Measurements from ENCODE around the gene SLC23A2.

DNA sequence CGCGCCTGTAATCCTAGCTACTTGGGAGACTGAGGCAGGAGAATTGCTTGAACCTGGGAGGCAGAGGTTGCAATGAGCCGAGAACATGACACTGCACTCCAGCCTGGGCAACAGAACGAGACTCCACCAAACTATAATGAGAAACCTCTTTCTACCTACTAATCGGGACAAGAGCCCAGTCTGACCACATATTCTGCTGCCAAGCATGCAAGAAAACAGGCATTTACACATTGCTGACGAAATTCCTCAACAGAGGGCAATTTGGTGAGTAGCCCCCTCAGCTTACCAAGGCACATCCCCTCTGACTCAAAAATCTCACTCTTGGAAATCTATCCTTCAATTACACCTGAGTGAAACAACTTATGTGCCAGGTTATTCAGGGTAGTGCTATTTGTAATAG lies 81.2 kb downstream of the SLC23A2 start:
- TF ChIP-seq CEBPB (IDR thresholded peaks at IDR 0.05; ENCODE audit: low read depth) (no peak), CBX3 (IDR thresholded peaks at IDR 0.05; ENCODE audit: low read depth) (no peak), POLR2A (IDR thresholded peaks at IDR 0.05; ENCODE audit: borderline replicate concordance, extremely low read depth, insufficient read depth, insufficient read length) (no peak), EZH2phosphoT487 (IDR thresholded peaks at IDR 0.05; ENCODE audit: borderline replicate concordance) (no peak)
- TF ChIP-seq, protein P1, sequence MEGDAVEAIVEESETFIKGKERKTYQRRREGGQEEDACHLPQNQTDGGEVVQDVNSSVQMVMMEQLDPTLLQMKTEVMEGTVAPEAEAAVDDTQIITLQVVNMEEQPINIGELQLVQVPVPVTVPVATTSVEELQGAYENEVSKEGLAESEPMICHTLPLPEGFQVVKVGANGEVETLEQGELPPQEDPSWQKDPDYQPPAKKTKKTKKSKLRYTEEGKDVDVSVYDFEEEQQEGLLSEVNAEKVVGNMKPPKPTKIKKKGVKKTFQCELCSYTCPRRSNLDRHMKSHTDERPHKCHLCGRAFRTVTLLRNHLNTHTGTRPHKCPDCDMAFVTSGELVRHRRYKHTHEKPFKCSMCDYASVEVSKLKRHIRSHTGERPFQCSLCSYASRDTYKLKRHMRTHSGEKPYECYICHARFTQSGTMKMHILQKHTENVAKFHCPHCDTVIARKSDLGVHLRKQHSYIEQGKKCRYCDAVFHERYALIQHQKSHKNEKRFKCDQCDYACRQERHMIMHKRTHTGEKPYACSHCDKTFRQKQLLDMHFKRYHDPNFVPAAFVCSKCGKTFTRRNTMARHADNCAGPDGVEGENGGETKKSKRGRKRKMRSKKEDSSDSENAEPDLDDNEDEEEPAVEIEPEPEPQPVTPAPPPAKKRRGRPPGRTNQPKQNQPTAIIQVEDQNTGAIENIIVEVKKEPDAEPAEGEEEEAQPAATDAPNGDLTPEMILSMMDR (IDR thresholded peaks at IDR 0.05 in 2 of 3, conservative IDR thresholded peaks at IDR 0.05 in 1 of 3; ENCODE audit: borderline replicate concordance in 1 of 3, insufficient read depth in 1 of 3, low read depth in 2 of 3, low read length in 2 of 3) = no peak
- TF ChIP-seq, protein P2, sequence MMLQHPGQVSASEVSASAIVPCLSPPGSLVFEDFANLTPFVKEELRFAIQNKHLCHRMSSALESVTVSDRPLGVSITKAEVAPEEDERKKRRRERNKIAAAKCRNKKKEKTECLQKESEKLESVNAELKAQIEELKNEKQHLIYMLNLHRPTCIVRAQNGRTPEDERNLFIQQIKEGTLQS (IDR thresholded peaks at IDR 0.05) = no peak
